NAMALWA (cell line): ENCODE measurements around the gene RUNX2.
"Not testable (repeated sequence)": the region's sequence is repeated elsewhere in the genome, so short reads cannot be mapped to it uniquely, and the experiment has no call there.

ENCODE experiments used
- DNase-seq: peaks from one replicate; pipeline ENCODE4 v3.0.0-alpha.2; 2015; ENCODE audit warnings: low spot score

Gene RUNX2

GRCh38 chr6:45457141-45457540, 129.0 kb downstream of the RUNX2 start:
- no peak for DNase-seq

GRCh38 chr6:45458672-45459071, 130.5 kb downstream of the RUNX2 start:
- no peak for DNase-seq

- DNase-seq: no peak
Measured at GRCh38 chr6:45460166-45460565, 132.0 kb downstream of the RUNX2 start.

- DNase-seq: no peak
Measured at GRCh38 chr6:45461486-45461885, 133.4 kb downstream of the RUNX2 start.

- DNase-seq: no peak
Measured at GRCh38 chr6:45462190-45463134, 134.3 kb downstream of the RUNX2 start.

- DNase-seq: no peak
Measured at GRCh38 chr6:45464685-45465084, 136.6 kb downstream of the RUNX2 start.

GRCh38 chr6:45466686-45467085, 138.6 kb downstream of the RUNX2 start:
- DNase-seq: no peak

- not testable (repeated sequence) for DNase-seq
Measured at GRCh38 chr6:45467417-45467816, 139.3 kb downstream of the RUNX2 start.

- no peak for DNase-seq
Measured at GRCh38 chr6:45467853-45468252, 139.7 kb downstream of the RUNX2 start.

GRCh38 chr6:45469663-45470062, 141.5 kb downstream of the RUNX2 start:
- DNase-seq: no peak

GRCh38 chr6:45470131-45470738, 142.1 kb downstream of the RUNX2 start:
- DNase-seq: no peak

GRCh38 chr6:45472382-45472781, 144.3 kb downstream of the RUNX2 start:
- no peak for DNase-seq

GRCh38 chr6:45473121-45473993, 145.2 kb downstream of the RUNX2 start:
- no peak for DNase-seq

- no peak for DNase-seq
Measured at GRCh38 chr6:45474376-45474775, 146.2 kb downstream of the RUNX2 start.

- no peak for DNase-seq
Measured at GRCh38 chr6:45476341-45476740, 148.2 kb downstream of the RUNX2 start.

- DNase-seq: no peak
Measured at GRCh38 chr6:45477278-45477677, 149.1 kb downstream of the RUNX2 start.

- DNase-seq: no peak
Measured at GRCh38 chr6:45477790-45478189, 149.7 kb downstream of the RUNX2 start.

- DNase-seq: no peak
Measured at GRCh38 chr6:45478240-45478639, 150.1 kb downstream of the RUNX2 start.

GRCh38 chr6:45479834-45480751, 152.0 kb downstream of the RUNX2 start:
- DNase-seq: no peak

- no peak for DNase-seq
Measured at GRCh38 chr6:45480752-45481415, 152.8 kb downstream of the RUNX2 start.

- no peak for DNase-seq
Measured at GRCh38 chr6:45483021-45483420, 154.9 kb downstream of the RUNX2 start.
